ENCODE results near the gene GPC5.

Gene GPC5

GRCh38 chr13:92379371-92379770, 981.0 kb downstream of the GPC5 start:
- TF ChIP-seq ZNF274 (IDR thresholded peaks at IDR 0.05; ENCODE audit: low read depth, low read length) = no peak
- H3K4me3 ChIP-seq (ENCODE audit: low read length) = no peak overlapping the region

GRCh38 chr13:92384410-92384809, 986.0 kb downstream of the GPC5 start:
- no peak for TF ChIP-seq ZNF274 (IDR thresholded peaks at IDR 0.05; ENCODE audit: low read depth, low read length)
- no peak overlapping the region for H3K4me3 ChIP-seq (ENCODE audit: low read length)

- TF ChIP-seq ZNF274 (IDR thresholded peaks at IDR 0.05; ENCODE audit: low read depth, low read length) = no peak
- H3K4me3 ChIP-seq (ENCODE audit: low read length) = no peak overlapping the region
Observed at GRCh38 chr13:92387245-92387644, 988.8 kb downstream of the GPC5 start.

GRCh38 chr13:92390217-92390616, 991.8 kb downstream of the GPC5 start:
- H3K4me3 ChIP-seq (ENCODE audit: low read length) = no peak overlapping the region
- TF ChIP-seq ZNF274 (IDR thresholded peaks at IDR 0.05; ENCODE audit: low read depth, low read length) = no peak

- no peak for TF ChIP-seq ZNF274 (IDR thresholded peaks at IDR 0.05; ENCODE audit: low read depth, low read length)
Observed at GRCh38 chr13:92403606-92404005, 1005.2 kb downstream of the GPC5 start.

GRCh38 chr13:92407858-92408257, 1009.4 kb downstream of the GPC5 start:
- TF ChIP-seq ZNF274 (IDR thresholded peaks at IDR 0.05; ENCODE audit: low read depth, low read length) = no peak
- H3K4me3 ChIP-seq (ENCODE audit: low read length) = no peak overlapping the region

More at GRCh38 chr13:92403606-92404005, 1005.2 kb downstream of the GPC5 start:
- H3K4me3 ChIP-seq (ENCODE audit: low read length) = no peak overlapping the region

- H3K4me3 ChIP-seq (ENCODE audit: low read length) = no peak overlapping the region
- no peak for TF ChIP-seq ZNF274 (IDR thresholded peaks at IDR 0.05; ENCODE audit: low read depth, low read length)
Observed at GRCh38 chr13:92412481-92412880, 1014.1 kb downstream of the GPC5 start.

GRCh38 chr13:92412996-92413395, 1014.6 kb downstream of the GPC5 start:
- TF ChIP-seq ZNF274 (IDR thresholded peaks at IDR 0.05; ENCODE audit: low read depth, low read length) = no peak
- H3K4me3 ChIP-seq (ENCODE audit: low read length) = no peak overlapping the region

GRCh38 chr13:92413452-92413851, 1015.0 kb downstream of the GPC5 start:
- H3K4me3 ChIP-seq (ENCODE audit: low read length) = no peak overlapping the region
- TF ChIP-seq ZNF274 (IDR thresholded peaks at IDR 0.05; ENCODE audit: low read depth, low read length) = no peak

- no peak overlapping the region for H3K4me3 ChIP-seq (ENCODE audit: low read length)
- no peak for TF ChIP-seq ZNF274 (IDR thresholded peaks at IDR 0.05; ENCODE audit: low read depth, low read length)
Observed at GRCh38 chr13:92414851-92415250, 1016.4 kb downstream of the GPC5 start.

GRCh38 chr13:92415781-92416180, 1017.4 kb downstream of the GPC5 start:
- no peak overlapping the region for H3K4me3 ChIP-seq (ENCODE audit: low read length)
- TF ChIP-seq ZNF274 (IDR thresholded peaks at IDR 0.05; ENCODE audit: low read depth, low read length) = no peak

- TF ChIP-seq ZNF274 (IDR thresholded peaks at IDR 0.05; ENCODE audit: low read depth, low read length) = no peak
- H3K4me3 ChIP-seq (ENCODE audit: low read length) = no peak overlapping the region
Observed at GRCh38 chr13:92418818-92419412, 1020.5 kb downstream of the GPC5 start.

GRCh38 chr13:92429231-92429630, 1030.8 kb downstream of the GPC5 start:
- no peak for TF ChIP-seq ZNF274 (IDR thresholded peaks at IDR 0.05; ENCODE audit: low read depth, low read length)
- no peak overlapping the region for H3K4me3 ChIP-seq (ENCODE audit: low read length)

- no peak for TF ChIP-seq ZNF274 (IDR thresholded peaks at IDR 0.05; ENCODE audit: low read depth, low read length)
- H3K4me3 ChIP-seq (ENCODE audit: low read length) = no peak overlapping the region
Observed at GRCh38 chr13:92433386-92433785, 1035.0 kb downstream of the GPC5 start.

GRCh38 chr13:92433963-92434362, 1035.5 kb downstream of the GPC5 start:
- no peak overlapping the region for H3K4me3 ChIP-seq (ENCODE audit: low read length)
- no peak for TF ChIP-seq ZNF274 (IDR thresholded peaks at IDR 0.05; ENCODE audit: low read depth, low read length)

- H3K4me3 ChIP-seq (ENCODE audit: low read length) = no peak overlapping the region
- TF ChIP-seq ZNF274 (IDR thresholded peaks at IDR 0.05; ENCODE audit: low read depth, low read length) = no peak
Observed at GRCh38 chr13:92436924-92437323, 1038.5 kb downstream of the GPC5 start.

Measured in GM08714 (cell line).